AG09319 (cell line): ENCODE data around the gene ITPKC.

ENCODE experiments used
- DNase-seq: peaks from one replicate; pipeline ENCODE4 v3.0.0-alpha.2; 2010; ENCODE audit warnings: low read depth; ENCODE audit errors: extremely low read depth
- CTCF ChIP-seq: IDR thresholded peaks from 2 replicates; pipeline ENCODE4 v1.5.1; 2011; ENCODE audit warnings: low read depth, mild to moderate bottlenecking, inconsistent platforms, low read length, moderate library complexity

ITPKC gene

GRCh38 chr19:40733149-40733548 lies 16.2 kb downstream of the ITPKC start:
- no peak for TF ChIP-seq CTCF
- DNase-seq: no peak

- no peak for DNase-seq
- TF ChIP-seq CTCF: no peak
These were observed 18.3 kb downstream of the ITPKC start for GRCh38 chr19:40735013-40735771.

GRCh38 chr19:40736661-40737060 lies 19.7 kb downstream of the ITPKC start:
- TF ChIP-seq CTCF: no peak
- no peak for DNase-seq

GRCh38 chr19:40737102-40737644 lies 20.3 kb downstream of the ITPKC start:
- TF ChIP-seq CTCF: no peak
- DNase-seq: no peak

- no peak for TF ChIP-seq CTCF
- DNase-seq: no peak
These were observed 22.3 kb downstream of the ITPKC start for GRCh38 chr19:40739030-40739839.

GRCh38 chr19:40739871-40740703 lies 23.2 kb downstream of the ITPKC start:
- no peak for TF ChIP-seq CTCF

More at GRCh38 chr19:40739871-40740703, 23.2 kb downstream of the ITPKC start:
- no peak for DNase-seq
